Vagina (tissue), 2 donors: ENCODE results near the gene BCL6B.

ENCODE experiments used
- POLR2A ChIP-seq, 2 donors: fragments of 450-650 bp; IDR thresholded peaks; one replicate each; pipeline ENCODE4 v1.6.1; 2017; ENCODE audit warnings: antibody characterized with exemption in 2 of 2, mild to moderate bottlenecking in 2 of 2, moderate library complexity in 2 of 2
- POLR2AphosphoS5 ChIP-seq, 2 donors: sonication (generic); formaldehyde crosslinking; IDR thresholded peaks; one replicate each; pipeline ENCODE4 v1.9.0; 2017; ENCODE audit warnings: antibody characterized with exemption in 2 of 2, mild to moderate bottlenecking in 2 of 2, low read depth in 1 of 2; ENCODE audit not compliant: insufficient read depth in 1 of 2
- TF ChIP-seq, protein P1 (sequence below), 3 experiments: fragments of 450-650 bp in 2 of 3; fragments of 200-600 bp in 1 of 3; sonication (generic) in 1 of 3; IDR thresholded peaks; one replicate each; pipeline ENCODE4 v1.5.1; 2017 to 2019; ENCODE audit warnings: antibody characterized with exemption in 3 of 3, mild to moderate bottlenecking in 2 of 3, moderate library complexity in 2 of 3

- TF ChIP-seq, protein P1, sequence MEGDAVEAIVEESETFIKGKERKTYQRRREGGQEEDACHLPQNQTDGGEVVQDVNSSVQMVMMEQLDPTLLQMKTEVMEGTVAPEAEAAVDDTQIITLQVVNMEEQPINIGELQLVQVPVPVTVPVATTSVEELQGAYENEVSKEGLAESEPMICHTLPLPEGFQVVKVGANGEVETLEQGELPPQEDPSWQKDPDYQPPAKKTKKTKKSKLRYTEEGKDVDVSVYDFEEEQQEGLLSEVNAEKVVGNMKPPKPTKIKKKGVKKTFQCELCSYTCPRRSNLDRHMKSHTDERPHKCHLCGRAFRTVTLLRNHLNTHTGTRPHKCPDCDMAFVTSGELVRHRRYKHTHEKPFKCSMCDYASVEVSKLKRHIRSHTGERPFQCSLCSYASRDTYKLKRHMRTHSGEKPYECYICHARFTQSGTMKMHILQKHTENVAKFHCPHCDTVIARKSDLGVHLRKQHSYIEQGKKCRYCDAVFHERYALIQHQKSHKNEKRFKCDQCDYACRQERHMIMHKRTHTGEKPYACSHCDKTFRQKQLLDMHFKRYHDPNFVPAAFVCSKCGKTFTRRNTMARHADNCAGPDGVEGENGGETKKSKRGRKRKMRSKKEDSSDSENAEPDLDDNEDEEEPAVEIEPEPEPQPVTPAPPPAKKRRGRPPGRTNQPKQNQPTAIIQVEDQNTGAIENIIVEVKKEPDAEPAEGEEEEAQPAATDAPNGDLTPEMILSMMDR (IDR thresholded peaks at IDR 0.05) = no peak
- TF ChIP-seq POLR2A (IDR thresholded peaks at IDR 0.05) (no peak), POLR2AphosphoS5 (IDR thresholded peaks at IDR 0.05; ENCODE audit: insufficient read depth in 1 of 2, low read depth in 1 of 2) (no peak)
These were observed 37.6 kb upstream of the BCL6B start for GRCh38 chr17:6985266-6985665.
